Measurements from ENCODE around the gene KRTAP10-1.

The KRTAP10-1 gene

GRCh38 chr21:44499631-44500030, 40.4 kb downstream of the KRTAP10-1 start:
- no peak for DNase-seq

GRCh38 chr21:44499211-44499560, 40.8 kb downstream of the KRTAP10-1 start:
- DNase-seq = no peak

GRCh38 chr21:44498280-44499210, 41.5 kb downstream of the KRTAP10-1 start:
- no peak for DNase-seq

- DNase-seq = peak; percentile 26
Observed at GRCh38 chr21:44497703-44498126, 42.3 kb downstream of the KRTAP10-1 start.

GRCh38 chr21:44496564-44497550, 43.1 kb downstream of the KRTAP10-1 start:
- DNase-seq = peak; percentile 23

GRCh38 chr21:44495611-44496563, 44.1 kb downstream of the KRTAP10-1 start:
- no peak for DNase-seq

- no peak for DNase-seq
Observed at GRCh38 chr21:44494956-44495355, 45.0 kb downstream of the KRTAP10-1 start.

- no peak for DNase-seq
Observed at GRCh38 chr21:44494418-44494817, 45.6 kb downstream of the KRTAP10-1 start.

GRCh38 chr21:44492567-44493385, 47.2 kb downstream of the KRTAP10-1 start:
- DNase-seq = no peak

GRCh38 chr21:44490816-44491215, 49.2 kb downstream of the KRTAP10-1 start:
- DNase-seq = no peak

GRCh38 chr21:44490405-44490804, 49.6 kb downstream of the KRTAP10-1 start:
- DNase-seq = no peak

- DNase-seq = no peak
Observed at GRCh38 chr21:44489962-44490361, 50.0 kb downstream of the KRTAP10-1 start.
